Fibroblast of gingiva (primary cell): ENCODE results near the gene BORCS5.

Experiments used
- DNase-seq: peaks from one replicate; pipeline ENCODE4 v3.0.0-alpha.2; 2011; ENCODE audit warnings: low read depth

BORCS5 gene

DNA sequence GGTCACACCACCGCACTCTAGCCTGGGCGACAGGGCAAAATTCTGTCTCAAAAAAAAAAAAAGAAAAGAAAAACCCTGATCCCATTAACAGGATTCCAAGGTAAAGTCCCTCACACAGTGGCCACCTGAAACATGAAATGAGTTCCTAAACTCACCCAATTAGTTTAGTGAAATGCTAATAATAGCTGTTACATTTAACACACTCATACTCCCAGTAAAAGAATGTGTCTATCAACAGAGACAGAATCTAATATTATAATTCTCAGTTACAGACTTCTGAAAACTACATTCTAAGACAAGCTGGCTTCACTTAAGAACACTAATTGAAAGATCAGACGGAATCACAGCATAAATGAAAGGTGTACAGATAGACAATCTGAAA lies 161.6 kb downstream of the BORCS5 start:
- no peak for DNase-seq

DNA sequence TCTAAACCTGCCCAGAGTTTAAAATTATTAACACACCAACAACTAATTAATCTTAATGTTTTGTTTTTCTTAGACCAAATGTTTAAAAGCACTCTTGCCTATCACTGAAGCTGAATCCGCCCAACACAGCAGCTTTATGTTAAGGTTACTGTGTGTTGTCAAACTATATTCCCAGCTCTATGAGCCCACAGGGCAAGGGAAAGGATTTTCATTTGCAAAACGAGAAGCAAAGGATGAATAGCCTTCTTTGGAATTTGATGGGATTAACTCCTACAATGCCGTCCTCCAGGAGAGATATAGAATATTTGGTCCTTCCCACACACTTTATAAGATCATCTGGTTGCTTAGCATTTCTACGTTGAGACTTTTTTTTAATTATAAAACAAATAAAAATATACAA lies 162.0 kb downstream of the BORCS5 start:
- DNase-seq, result no peak
